Endothelial cell of umbilical vein (primary cell): ENCODE data around the gene NMT2. TPM values are rescaled to one million over a fixed set of nuclear protein-coding genes. Genes with fewer than 3 reads are reported as not detected.
A peak's percentile ranks its signal among the peaks of the same experiment; 100 is the strongest.

Source experiments
- BruUV-seq: library from RNA; stranded (reverse); fragments of 400-500 nt; replicated peaks from 2 replicates; lab custom pipeline; 2021; lab: Mats Ljungman, UMichigan
- CTCF ChIA-PET: fragments of 300-600, 350-600 bp; sonication (Branson Sonifier 250); formaldehyde crosslinking; loops from one replicate; lab custom pipeline; 2021; ENCODE audit warnings: antibody characterized with exemption, inconsistent platforms; lab: Charles Lee
- POLR2A ChIA-PET: fragments of 300-600, 350-600 bp; sonication (Branson Sonifier 250); formaldehyde crosslinking; loops from one replicate; lab custom pipeline; 2021; ENCODE audit warnings: antibody characterized with exemption, inconsistent platforms; lab: Charles Lee
- DNase-seq: peaks from one replicate; pipeline ENCODE4 v3.0.0-alpha.2; 2011; ENCODE audit warnings: low read depth, low spot score
- FAIRE-seq: peaks from 2 replicates; lab custom pipeline; 2011; peaks lifted over from hg19 to GRCh38; lab: Jason Lieb, UNC
- H2AFZ ChIP-seq: 2 replicates; pipeline ENCODE4 v1.6.0; 2012; ENCODE audit warnings: low read depth, low read length, control low read depth, inconsistent platforms
- H3K27ac ChIP-seq: 2 replicates; pipeline ENCODE4 v1.5.1; 2011; ENCODE audit warnings: low read depth, mild to moderate bottlenecking, control low read depth, low read length, moderate library complexity; ENCODE audit not compliant: insufficient read depth
- H3K27me3 ChIP-seq, 2 experiments: 2 replicates each; pipeline versions ENCODE4 v1.6.0 to v1.6.1; 2011; ENCODE audit warnings: low read length in 2 of 2, mixed read lengths in 1 of 2; ENCODE audit not compliant: control insufficient read depth in 2 of 2, insufficient read depth in 2 of 2
- H3K36me3 ChIP-seq, 2 experiments: 2 replicates in 1 of 2; 3 replicates in 1 of 2; pipeline ENCODE4 v1.5.1; 2011; ENCODE audit warnings: low read length in 2 of 2, mild to moderate bottlenecking in 1 of 2, moderate library complexity in 1 of 2; ENCODE audit not compliant: control insufficient read depth in 2 of 2, insufficient read depth in 2 of 2; ENCODE audit errors: extremely low read depth in 1 of 2
- H3K4me1 ChIP-seq: 3 replicates; pipeline ENCODE4 v1.5.1; 2011; ENCODE audit warnings: mild to moderate bottlenecking, low read length; ENCODE audit not compliant: control insufficient read depth, insufficient read depth; ENCODE audit errors: extremely low read depth
- H3K4me2 ChIP-seq: 2 replicates; pipeline ENCODE4 v1.6.1; 2011; ENCODE audit warnings: low read length, control low read depth, mixed read lengths; ENCODE audit not compliant: insufficient read depth
- H3K4me3 ChIP-seq, 3 experiments: fragments of 200-600 bp in 1 of 3; sonication (generic), shearing (Covaris generic) in 1 of 3; replicated peaks in 1 of 3; 2 replicates each; pipeline ENCODE4 v1.5.1; 2011 to 2016; ENCODE audit warnings: control low read depth in 3 of 3, low read length in 3 of 3, mild to moderate bottlenecking in 2 of 3, inconsistent platforms in 1 of 3, low read depth in 1 of 3, moderate library complexity in 1 of 3; ENCODE audit not compliant: insufficient read depth in 1 of 3
- H3K79me2 ChIP-seq: 2 replicates; pipeline ENCODE4 v1.6.0; 2012; ENCODE audit warnings: low read length, inconsistent platforms; ENCODE audit not compliant: control insufficient read depth, insufficient read depth
- H3K9ac ChIP-seq: replicated peaks from 2 replicates; pipeline ENCODE3; 2011; ENCODE audit warnings: low read length, control low read depth; ENCODE audit not compliant: insufficient read depth; ENCODE audit errors: extremely low read depth
- H3K9me1 ChIP-seq: replicated peaks from 3 replicates; pipeline ENCODE4 v1.6.0; 2011; ENCODE audit warnings: mild to moderate bottlenecking, low read length; ENCODE audit not compliant: control insufficient read depth, insufficient read depth; ENCODE audit errors: extremely low read depth
- H3K9me3 ChIP-seq: replicated peaks from 2 replicates; pipeline ENCODE4 v1.5.1; 2012; ENCODE audit warnings: low read length, inconsistent platforms; ENCODE audit not compliant: control insufficient read depth, insufficient read depth
- H4K20me1 ChIP-seq: replicated peaks from 2 replicates; pipeline ENCODE3; 2011; ENCODE audit warnings: mild to moderate bottlenecking, low read length; ENCODE audit not compliant: control insufficient read depth, insufficient read depth; ENCODE audit errors: extremely low read depth
- EZH2 ChIP-seq: IDR thresholded peaks from 2 replicates; pipeline ENCODE4 v1.6.1; 2012; ENCODE audit warnings: borderline replicate concordance, low read depth, mild to moderate bottlenecking, moderate library complexity, low read length, inconsistent platforms; ENCODE audit not compliant: severe bottlenecking
- FOS ChIP-seq: IDR thresholded peaks from 2 replicates; pipeline ENCODE4 v1.6.1; 2011; ENCODE audit warnings: mild to moderate bottlenecking, low read length, moderate library complexity, borderline replicate concordance; ENCODE audit not compliant: insufficient read depth
- GATA2 ChIP-seq: IDR thresholded peaks from 2 replicates; pipeline ENCODE4 v1.7.0; 2011; ENCODE audit warnings: low read depth, mild to moderate bottlenecking, moderate library complexity, mixed read lengths, low read length; ENCODE audit not compliant: insufficient read length, insufficient read depth
- JUN ChIP-seq: IDR thresholded peaks from 2 replicates; pipeline ENCODE4 v1.6.1; 2011; ENCODE audit warnings: borderline replicate concordance, low read depth; ENCODE audit not compliant: insufficient read length, insufficient read depth
- MYC ChIP-seq: IDR thresholded peaks from one replicate; pipeline ENCODE4 v1.6.1; 2011; ENCODE audit warnings: mild to moderate bottlenecking, low read depth, low read length
- POLR2A ChIP-seq: IDR thresholded peaks from 2 replicates; pipeline ENCODE4 v1.6.1; 2012; ENCODE audit warnings: low read depth, mild to moderate bottlenecking, control low read depth, low read length
- POLR2AphosphoS5 ChIP-seq: IDR thresholded peaks from 2 replicates; pipeline ENCODE4 v1.6.1; 2012; ENCODE audit warnings: low read depth, mild to moderate bottlenecking, control low read depth, low read length, moderate library complexity; ENCODE audit not compliant: insufficient read depth
- dilution Hi-C: fragments of 300-500 bp; cut with MboI; formaldehyde crosslinking; loops from one replicate; pipeline ENCODE4 v1.15.0; 2019; ENCODE audit warnings: low sequenced_read_pairs; ENCODE audit not compliant: extremely low pct_ligation_motif_present
- intact Hi-C: fragments of 100-400 bp; cut with micrococcal nuclease; formaldehyde crosslinking; loops from one replicate; pipeline ENCODE4 v1.10.0; 2022
- polyA plus RNA-seq, 4 experiments: library from polyadenylated mRNA; depleted of rRNA in 3 of 4; stranded (reverse) in 3 of 4; unstranded in 1 of 4; fragments of >200 nt; gene quantifications; 2 replicates each; pipeline versions ENCODE4 v1.2.1 to v1.2.3, GENCODE V29; 2011 to 2012; ENCODE audit warnings: missing spikeins in 1 of 4
- total RNA-seq: library from RNA; stranded (reverse); gene quantifications from 2 replicates; pipeline ENCODE4 v1.2.3, GENCODE V29; 2021
- TF ChIP-seq, protein P1 (sequence below): IDR thresholded peaks from 2 replicates; pipeline ENCODE4 v1.6.1; 2011; ENCODE audit not compliant: insufficient read depth, insufficient read length
- TF ChIP-seq, protein P2 (sequence below), 2 donors: IDR thresholded peaks; 1 replicate in 1 of 2; 2 replicates in 1 of 2; pipeline ENCODE4 v1.5.1; 2011; ENCODE audit warnings: low read length in 2 of 2, mild to moderate bottlenecking in 2 of 2, moderate library complexity in 2 of 2, control low read depth in 1 of 2, inconsistent platforms in 1 of 2, low read depth in 1 of 2; ENCODE audit not compliant: insufficient read depth in 1 of 2; ENCODE audit errors: extremely low read depth in 1 of 2

NMT2 gene
- total and polyA plus RNA-seq, 2 donors (not counting 3 experiments of a cell fraction or from before 2014, with no cell fraction given): 39.0 to 109 TPM

GRCh38 chr10:15197911-15198310 lies 29.4 kb upstream of the NMT2 start:
- no peak overlapping the region for H3K4me2 ChIP-seq
- POLR2A ChIA-PET: interaction anchor here (1.1 to 3.2 kb wide), 2 partner anchors 28 to 30 kb away, joined by 9 to 16 read pairs; partner anchors contain the start of gene NMT2
- peaks cover 65% of the 10 kb centered on the region for H3K4me1 ChIP-seq
- CTCF ChIA-PET: interaction anchor here (1.0 to 2.5 kb wide), 3 partner anchors 30 to 92 kb away, joined by 3 to 21 read pairs (median 4); partner anchors contain the start of gene NMT2
- dilution Hi-C loops (no loop called here), intact Hi-C loops (no loop called here)
- H3K36me3 ChIP-seq: no peaks in the 10 kb centered on the region
- H3K9ac ChIP-seq: no peak overlapping the region
- TF ChIP-seq, protein P1, sequence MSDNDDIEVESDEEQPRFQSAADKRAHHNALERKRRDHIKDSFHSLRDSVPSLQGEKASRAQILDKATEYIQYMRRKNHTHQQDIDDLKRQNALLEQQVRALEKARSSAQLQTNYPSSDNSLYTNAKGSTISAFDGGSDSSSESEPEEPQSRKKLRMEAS: no peak
- TF ChIP-seq, protein P2, sequence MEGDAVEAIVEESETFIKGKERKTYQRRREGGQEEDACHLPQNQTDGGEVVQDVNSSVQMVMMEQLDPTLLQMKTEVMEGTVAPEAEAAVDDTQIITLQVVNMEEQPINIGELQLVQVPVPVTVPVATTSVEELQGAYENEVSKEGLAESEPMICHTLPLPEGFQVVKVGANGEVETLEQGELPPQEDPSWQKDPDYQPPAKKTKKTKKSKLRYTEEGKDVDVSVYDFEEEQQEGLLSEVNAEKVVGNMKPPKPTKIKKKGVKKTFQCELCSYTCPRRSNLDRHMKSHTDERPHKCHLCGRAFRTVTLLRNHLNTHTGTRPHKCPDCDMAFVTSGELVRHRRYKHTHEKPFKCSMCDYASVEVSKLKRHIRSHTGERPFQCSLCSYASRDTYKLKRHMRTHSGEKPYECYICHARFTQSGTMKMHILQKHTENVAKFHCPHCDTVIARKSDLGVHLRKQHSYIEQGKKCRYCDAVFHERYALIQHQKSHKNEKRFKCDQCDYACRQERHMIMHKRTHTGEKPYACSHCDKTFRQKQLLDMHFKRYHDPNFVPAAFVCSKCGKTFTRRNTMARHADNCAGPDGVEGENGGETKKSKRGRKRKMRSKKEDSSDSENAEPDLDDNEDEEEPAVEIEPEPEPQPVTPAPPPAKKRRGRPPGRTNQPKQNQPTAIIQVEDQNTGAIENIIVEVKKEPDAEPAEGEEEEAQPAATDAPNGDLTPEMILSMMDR (IDR thresholded peaks at IDR 0.05; ENCODE audit: extremely low read depth in 1 of 2, insufficient read depth in 1 of 2, low read depth in 1 of 2, low read length in 2 of 2): no peak
- TF ChIP-seq POLR2AphosphoS5 (no peak), POLR2A (no peak), EZH2 (no peak), MYC (no peak), FOS (no peak), JUN (no peak), GATA2 (no peak)
- no peak overlapping the region for H3K4me3 ChIP-seq
- peak overlapping the region; percentile 86 for H3K27ac ChIP-seq
- no peak for DNase-seq
- BruUV-seq: no TSS peak
- FAIRE-seq: no peak
- H3K9me3 ChIP-seq: no peaks in the 10 kb centered on the region
- H2AFZ ChIP-seq: no peak overlapping the region
- H3K27me3 ChIP-seq: no peaks in the 10 kb centered on the region
- H4K20me1 ChIP-seq: no peaks in the 10 kb centered on the region
- no peaks in the 10 kb centered on the region for H3K9me1 ChIP-seq
- no peaks in the 10 kb centered on the region for H3K79me2 ChIP-seq
